Hepatic stellate cell (primary cell): ENCODE measurements around the gene POLR2I.
"Not testable (repeated sequence)": the region's sequence is repeated elsewhere in the genome, so short reads cannot be mapped to it uniquely, and the experiment has no call there.

Source experiments
- DNase-seq: peaks from one replicate; pipeline ENCODE4 v3.0.0; 2011; ENCODE audit warnings: low spot score

The POLR2I gene

GRCh38 chr19:36100476-36100875, 14.2 kb downstream of the POLR2I start:
- DNase-seq, result no peak

- no peak for DNase-seq
Measured at GRCh38 chr19:36099166-36099785, 15.4 kb downstream of the POLR2I start.

GRCh38 chr19:36097036-36097435, 17.6 kb downstream of the POLR2I start:
- no peak for DNase-seq

GRCh38 chr19:36093687-36094086, 21.0 kb downstream of the POLR2I start:
- DNase-seq, result no peak

GRCh38 chr19:36093146-36093662, 21.5 kb downstream of the POLR2I start:
- no peak for DNase-seq

- DNase-seq, result no peak
Measured at GRCh38 chr19:36092566-36092965, 22.1 kb downstream of the POLR2I start.

GRCh38 chr19:36090910-36091695, 23.6 kb downstream of the POLR2I start:
- DNase-seq, result no peak

GRCh38 chr19:36089847-36090246, 24.8 kb downstream of the POLR2I start:
- DNase-seq, result no peak

GRCh38 chr19:36086326-36086725, 28.3 kb downstream of the POLR2I start:
- no peak for DNase-seq

GRCh38 chr19:36084231-36085009, 30.3 kb downstream of the POLR2I start:
- DNase-seq, result no peak

GRCh38 chr19:36082916-36083315, 31.8 kb downstream of the POLR2I start:
- DNase-seq, result no peak

GRCh38 chr19:36081894-36082293, 32.8 kb downstream of the POLR2I start:
- no peak for DNase-seq

- no peak for DNase-seq
Measured at GRCh38 chr19:36081385-36081784, 33.3 kb downstream of the POLR2I start.

GRCh38 chr19:36079389-36079945, 35.2 kb downstream of the POLR2I start:
- DNase-seq, result no peak

- DNase-seq, result no peak
Measured at GRCh38 chr19:36073121-36073876, 41.4 kb downstream of the POLR2I start.

- DNase-seq, result no peak
Measured at GRCh38 chr19:36072081-36072480, 42.6 kb downstream of the POLR2I start.

GRCh38 chr19:36068810-36069499, 45.7 kb downstream of the POLR2I start:
- not testable (repeated sequence) for DNase-seq

- no peak for DNase-seq
Measured at GRCh38 chr19:36067681-36068080, 47.0 kb downstream of the POLR2I start.

GRCh38 chr19:36064826-36065225, 49.8 kb downstream of the POLR2I start:
- no peak for DNase-seq
